GM21360 (cell line): ENCODE measurements around the gene MRPS34.

Source experiments
- ATAC-seq: cut with Tn5 transposase; IDR thresholded peaks from one replicate; pipeline ENCODE4 v1.9.1; 2021; ENCODE audit warnings: mild to moderate bottlenecking, moderate library complexity; ENCODE audit not compliant: unreplicated experiment

The MRPS34 gene

DNA sequence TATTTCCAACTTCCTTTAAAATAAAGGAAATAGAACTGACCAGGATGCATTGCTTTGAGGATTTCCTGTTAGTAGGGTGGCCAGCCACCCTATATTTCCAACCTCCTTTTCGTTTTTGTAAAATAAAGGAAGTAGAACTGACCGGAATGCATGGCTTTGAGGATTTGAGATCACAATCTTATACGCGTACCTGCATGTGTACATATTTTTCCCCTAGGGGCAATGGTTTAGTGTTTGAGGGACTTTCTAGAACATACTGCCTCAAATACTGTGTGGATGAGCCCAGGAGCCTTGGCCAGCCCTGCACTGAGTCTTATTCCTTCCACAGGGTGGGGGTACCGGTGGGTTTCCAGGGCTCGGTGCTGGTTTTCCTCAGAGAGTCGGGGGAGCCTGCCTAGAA is 41.3 kb downstream of the MRPS34 start:
- no peak for ATAC-seq

DNA sequence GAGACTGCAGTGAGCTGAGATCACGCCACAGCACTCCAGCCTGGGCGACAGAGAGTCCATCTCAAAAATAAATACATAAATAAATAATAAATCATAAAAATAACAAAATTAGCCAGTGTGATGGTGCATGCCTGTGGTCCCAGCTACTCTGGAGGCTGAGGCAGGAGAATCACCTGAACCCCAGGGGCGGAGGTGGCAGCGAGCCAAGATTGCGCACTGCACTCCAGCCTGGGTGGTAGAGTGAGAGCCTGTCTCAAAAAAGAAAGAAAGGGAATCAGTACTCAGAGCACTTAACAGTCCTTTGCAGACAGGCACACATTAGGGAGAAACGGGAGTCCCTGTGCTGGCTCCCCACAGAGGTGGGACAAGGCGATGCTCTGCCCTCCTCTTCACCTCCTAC is 41.9 kb downstream of the MRPS34 start:
- ATAC-seq = no peak

DNA sequence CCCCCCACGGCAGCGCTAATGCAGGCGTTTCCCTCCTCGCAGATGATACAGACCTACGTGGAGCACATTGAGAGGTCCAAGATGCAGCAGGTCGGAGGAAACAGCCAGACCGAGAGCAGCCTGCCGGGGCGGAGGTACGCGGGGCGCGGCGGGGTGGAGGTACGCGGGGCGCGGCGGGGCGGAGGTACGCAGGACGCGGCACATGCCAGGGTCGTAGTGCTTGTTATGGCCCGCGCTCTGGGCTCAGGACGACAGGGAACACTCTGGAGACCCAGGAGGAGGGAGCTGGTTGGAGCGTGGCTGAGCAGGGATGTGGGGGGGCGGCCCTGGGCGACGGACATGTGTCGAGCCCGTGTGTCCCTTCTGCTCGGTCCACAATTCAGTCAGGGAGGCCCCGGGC is 43.5 kb downstream of the MRPS34 start:
- ATAC-seq = no peak

DNA sequence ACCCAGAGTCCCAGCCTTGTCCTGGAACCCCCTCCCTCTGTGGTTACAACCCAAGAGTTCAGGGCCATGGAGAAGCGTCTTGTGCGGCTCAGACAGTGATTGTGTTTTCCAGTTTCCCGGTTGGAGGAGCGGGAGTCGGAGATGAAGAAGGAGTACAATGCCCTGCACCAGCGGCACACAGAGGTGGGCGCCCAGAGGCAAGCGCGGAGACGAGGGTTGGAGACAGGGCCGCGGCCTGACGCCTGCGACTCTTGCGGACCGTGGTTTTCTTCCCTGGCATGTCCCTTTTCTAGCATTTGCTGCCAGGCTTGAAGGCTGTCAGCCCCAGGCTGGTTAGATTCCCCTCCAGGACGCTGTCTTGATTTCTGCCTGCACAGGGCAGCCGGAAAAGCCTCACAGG is 43.9 kb downstream of the MRPS34 start:
- no peak for ATAC-seq

DNA sequence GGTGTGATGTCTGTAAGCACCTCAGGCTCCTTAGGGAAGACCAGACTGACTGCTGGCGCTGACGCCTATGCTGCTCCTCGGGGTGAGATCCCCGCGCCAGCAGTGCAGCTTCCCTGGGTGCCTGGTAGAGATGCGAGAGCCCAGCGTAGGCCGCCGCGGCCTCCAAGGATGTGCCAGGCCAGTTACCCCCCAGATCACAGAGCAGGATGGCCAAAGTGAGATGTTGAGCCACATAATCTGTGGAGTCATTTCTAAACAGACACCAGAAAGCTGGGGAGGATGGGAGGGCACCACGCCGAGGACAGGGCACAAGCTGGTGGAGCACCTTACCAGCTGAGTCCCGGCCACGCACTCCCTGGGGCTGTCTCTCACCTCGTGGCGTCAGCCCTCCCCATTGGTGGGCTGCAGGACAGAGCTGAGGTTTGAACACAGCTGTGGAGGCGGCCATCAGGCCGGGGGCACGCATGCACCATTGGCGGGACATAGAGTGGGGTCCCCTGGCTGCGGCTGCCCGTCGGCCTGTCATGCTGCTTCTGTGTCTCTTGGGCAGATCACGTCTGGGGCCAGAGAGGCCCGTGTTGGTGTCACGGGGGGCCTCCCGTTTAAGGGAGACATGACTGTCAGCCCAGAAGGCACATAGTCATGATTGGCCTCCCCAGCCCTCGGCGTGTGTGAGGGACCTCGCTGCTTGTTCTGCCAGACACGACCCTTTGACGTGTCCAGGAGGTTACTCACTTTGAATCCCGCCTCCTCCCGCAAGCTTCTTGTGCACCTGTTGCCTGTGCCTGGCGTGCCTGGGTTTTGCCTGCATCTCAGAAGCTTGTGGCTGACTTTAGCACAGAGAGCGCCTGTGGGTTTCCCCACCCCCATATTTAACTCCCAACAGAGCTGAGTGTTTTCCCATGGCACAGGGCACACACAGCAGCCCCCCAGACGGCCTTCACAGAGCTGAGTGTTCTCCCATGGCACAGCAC is 45.0 kb downstream of the MRPS34 start:
- no peak for ATAC-seq

DNA sequence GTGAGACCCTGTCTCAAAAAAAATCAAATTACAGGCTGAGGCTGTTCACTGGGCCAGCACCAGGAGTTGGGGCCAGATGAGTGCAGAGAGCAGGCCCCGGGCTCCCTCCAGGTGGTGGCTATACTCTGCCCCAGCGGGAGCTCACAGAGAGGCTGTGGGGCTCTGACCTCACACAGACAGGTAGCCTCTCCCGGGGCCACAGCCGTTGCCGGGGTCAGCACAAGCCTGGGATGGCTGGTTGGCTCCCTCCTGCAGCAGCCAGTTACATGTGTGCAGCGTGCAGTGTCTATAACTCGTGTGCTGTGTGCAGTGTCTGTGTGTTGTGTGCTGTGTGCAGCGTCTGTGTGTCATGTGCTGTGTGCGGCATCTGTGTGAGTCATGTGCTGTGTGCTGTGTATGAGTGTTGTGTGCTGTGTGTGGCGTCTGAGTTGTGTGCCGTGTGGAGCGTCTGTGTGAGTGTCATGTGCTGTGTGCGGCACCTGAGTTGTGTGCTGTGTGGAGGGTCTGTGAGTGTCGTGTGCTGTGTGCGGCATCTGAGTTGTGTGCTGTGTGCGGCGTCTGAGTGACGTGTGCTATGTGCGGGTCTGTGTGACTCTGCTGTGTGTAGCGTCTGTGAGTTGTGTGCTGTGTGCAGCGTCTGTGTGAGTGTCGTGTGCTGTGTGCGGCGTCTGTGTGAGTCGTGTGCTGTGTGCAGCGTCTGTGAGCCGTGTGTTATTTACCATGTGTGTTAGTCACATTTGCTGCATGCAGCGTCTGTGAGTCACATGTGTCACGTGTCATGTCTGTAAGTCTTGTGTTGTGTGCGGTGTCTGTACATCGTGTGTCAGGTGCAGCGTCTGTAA is 46.1 kb downstream of the MRPS34 start:
- no peak for ATAC-seq

DNA sequence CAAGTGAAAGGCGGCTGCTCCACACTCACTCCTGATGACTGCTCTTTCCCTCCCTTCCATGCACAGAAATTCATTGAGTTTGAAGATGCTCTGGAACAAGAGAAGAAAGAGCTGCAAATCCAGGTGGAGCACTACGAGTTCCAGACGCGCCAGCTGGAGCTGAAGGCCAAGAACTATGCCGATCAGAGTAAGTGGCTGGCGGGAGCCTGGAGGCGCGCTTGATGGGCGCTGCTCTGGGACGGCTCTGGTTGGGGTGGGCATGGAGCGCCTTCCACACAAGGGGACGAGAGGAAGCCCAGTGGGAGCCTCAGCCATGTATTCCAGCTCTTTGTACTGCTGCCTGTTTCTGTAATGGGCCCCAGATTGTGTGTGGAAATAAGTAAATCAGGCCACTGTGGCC is 48.4 kb downstream of the MRPS34 start:
- no peak for ATAC-seq

DNA sequence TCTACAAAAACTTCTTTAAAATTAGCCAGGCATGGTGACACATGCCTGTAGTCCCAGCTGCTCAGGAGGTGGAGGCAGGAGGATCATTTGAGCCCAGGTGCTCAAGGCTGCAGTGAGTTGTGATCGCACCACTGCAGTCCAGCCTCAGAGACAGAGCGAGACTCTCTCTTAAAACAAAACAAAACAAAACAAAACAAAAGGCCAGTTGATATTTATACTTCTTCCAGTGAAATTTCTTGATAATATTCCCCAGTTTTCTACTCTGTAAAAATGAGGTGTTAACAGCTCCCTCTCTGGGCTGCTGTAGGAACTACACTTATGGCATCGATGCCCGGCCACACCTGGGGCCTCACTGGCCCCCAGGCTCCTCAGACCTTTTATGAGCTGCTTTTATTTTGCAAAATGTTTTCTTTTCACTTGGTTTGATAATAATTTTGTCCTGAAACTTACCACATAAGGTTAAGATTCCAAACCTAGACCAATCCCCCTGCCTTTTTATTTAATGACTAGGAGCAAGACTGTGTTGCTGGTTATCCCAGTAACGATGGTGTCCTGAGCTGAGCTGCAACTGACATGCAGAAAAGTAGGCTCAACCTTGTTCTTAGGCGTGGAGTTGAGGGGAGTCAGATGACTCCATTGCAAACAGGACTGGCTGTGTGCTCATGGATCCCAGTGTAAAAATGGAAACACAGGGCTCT is 49.3 kb downstream of the MRPS34 start:
- no peak for ATAC-seq
